ENCODE measurements around the gene PTPRK.

PTPRK gene

DNA sequence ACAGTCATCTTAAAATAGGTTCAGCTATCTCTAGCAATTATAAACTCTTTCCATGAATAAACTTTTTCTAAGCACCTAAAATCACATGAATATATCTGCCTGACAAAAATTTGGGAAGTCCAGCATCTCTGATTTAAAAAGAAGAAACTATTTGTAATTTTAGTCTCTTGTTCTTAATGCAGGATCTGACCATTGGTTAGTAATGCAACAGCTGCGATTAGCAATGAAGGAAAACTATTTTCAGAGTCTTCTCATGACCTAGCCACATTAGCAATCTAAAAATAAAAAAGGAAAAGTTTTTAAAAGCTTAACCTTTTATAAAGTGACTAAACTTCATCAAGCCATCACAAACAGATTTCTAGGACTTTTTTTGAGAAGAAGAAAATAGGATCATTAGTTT is 97.5 kb downstream of the PTPRK start:
- no peaks in the 10 kb centered on the region for H3K36me3 ChIP-seq
- H3K4me1 ChIP-seq: no peaks in the 10 kb centered on the region
- no peaks in the 10 kb centered on the region for H3K9me3 ChIP-seq
- DNase-seq: no peak
- H3K4me3 ChIP-seq (ENCODE audit: low read depth, low read length): no peak overlapping the region
- TF ChIP-seq CTCF (IDR thresholded peaks at IDR 0.05; ENCODE audit: low read depth, low read length): no peak
- no peaks in the 10 kb centered on the region for H3K27me3 ChIP-seq

DNA sequence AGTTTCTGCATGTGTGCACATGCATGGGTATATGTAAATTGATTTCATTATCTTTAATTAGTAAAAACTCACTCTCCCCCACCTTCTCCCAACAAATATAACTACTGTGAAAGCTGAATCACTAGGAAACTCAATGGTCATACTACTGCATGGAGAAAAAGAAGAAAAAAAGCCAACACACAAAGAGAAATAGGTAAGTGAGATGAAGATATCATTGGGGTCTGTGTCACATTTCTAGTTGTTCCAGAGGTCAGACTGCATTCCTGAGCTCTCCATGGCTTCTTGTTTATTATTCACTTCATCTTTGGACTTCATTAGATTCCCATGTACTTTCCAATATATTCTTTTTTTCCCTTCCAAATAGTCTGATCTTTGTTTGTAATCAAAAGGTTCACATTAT is 98.2 kb downstream of the PTPRK start:
- Histone ChIP-seq H3K36me3 (no peaks in the 10 kb centered on the region), H3K9me3 (no peaks in the 10 kb centered on the region), H3K27me3 (no peaks in the 10 kb centered on the region), H3K4me1 (no peaks in the 10 kb centered on the region), H3K4me3 (ENCODE audit: low read depth, low read length) (no peak overlapping the region)
- TF ChIP-seq CTCF (IDR thresholded peaks at IDR 0.05; ENCODE audit: low read depth, low read length): no peak
- DNase-seq: no peak

DNA sequence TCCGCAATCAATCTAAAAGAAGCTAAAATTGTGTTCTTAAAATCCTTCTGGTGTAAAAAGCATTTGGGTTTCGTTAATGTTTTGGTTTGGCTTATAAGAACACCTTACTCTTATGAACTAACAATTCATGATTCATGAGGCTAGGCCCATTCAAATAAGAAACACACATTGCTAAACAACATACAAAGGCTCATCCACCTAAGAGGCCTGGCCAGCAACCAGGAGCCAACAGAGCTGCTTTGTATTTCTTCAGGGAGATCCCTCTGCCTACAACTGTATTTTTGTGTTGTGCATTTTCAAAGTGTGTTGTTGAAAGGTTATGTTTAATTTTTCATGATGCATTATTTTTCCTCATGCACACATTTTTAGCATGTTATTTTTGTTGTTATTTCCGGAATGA is 98.6 kb downstream of the PTPRK start:
- no peaks in the 10 kb centered on the region for H3K9me3 ChIP-seq
- no peaks in the 10 kb centered on the region for H3K4me1 ChIP-seq
- H3K36me3 ChIP-seq: no peaks in the 10 kb centered on the region
- no peak for TF ChIP-seq CTCF (IDR thresholded peaks at IDR 0.05; ENCODE audit: low read depth, low read length)
- no peaks in the 10 kb centered on the region for H3K27me3 ChIP-seq
- DNase-seq: no peak
- no peak overlapping the region for H3K4me3 ChIP-seq (ENCODE audit: low read depth, low read length)

DNA sequence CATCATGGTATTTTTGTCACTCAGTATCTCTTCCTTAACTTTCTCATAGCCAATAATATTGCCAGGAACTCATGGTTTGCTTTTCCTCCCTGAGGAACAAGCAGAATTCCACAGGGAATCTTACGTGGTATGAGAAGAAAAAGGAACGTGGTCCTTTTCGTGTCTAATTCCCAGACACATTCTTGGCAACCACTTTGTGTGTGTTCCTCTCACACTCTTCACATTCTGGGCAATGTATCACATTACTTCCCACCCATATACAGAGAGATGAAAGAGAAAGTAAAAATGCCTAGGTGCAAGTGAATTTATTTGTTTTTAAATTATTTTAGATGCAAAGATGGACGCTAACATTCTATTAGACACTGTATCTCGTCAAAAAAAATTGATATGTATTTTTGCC is 102.7 kb downstream of the PTPRK start:
- Histone ChIP-seq H3K27me3 (no peaks in the 10 kb centered on the region), H3K4me3 (ENCODE audit: low read depth, low read length) (no peak overlapping the region), H3K9me3 (no peaks in the 10 kb centered on the region), H3K36me3 (no peaks in the 10 kb centered on the region), H3K4me1 (no peaks in the 10 kb centered on the region)
- DNase-seq: no peak
- no peak for TF ChIP-seq CTCF (IDR thresholded peaks at IDR 0.05; ENCODE audit: low read depth, low read length)

GRCh38 chr6:128415387-128415786 is 105.0 kb downstream of the PTPRK start:
- TF ChIP-seq CTCF (IDR thresholded peaks at IDR 0.05; ENCODE audit: low read depth, low read length): no peak
- Histone ChIP-seq H3K4me3 (ENCODE audit: low read depth, low read length) (no peak overlapping the region), H3K36me3 (no peaks in the 10 kb centered on the region), H3K27me3 (no peaks in the 10 kb centered on the region), H3K9me3 (no peaks in the 10 kb centered on the region), H3K4me1 (no peaks in the 10 kb centered on the region)
- DNase-seq: no peak

DNA sequence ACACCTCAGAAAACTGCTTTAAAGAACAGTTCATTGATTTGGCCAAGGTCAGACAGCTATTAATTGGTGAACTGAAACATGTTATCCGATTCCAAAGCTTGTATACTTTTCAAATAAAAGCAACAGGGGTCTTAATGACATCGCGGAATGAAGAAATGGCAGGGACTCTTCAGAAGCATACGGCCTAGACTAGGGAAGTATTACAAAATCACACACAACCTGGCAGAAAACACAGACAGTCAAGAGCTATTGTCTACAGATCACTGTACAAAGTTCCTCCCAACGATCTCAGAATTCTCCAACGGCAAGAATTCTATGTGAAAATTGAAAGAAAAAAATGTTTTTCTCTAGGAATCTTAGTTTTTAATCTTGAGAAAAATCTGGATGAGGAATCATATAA is 105.5 kb downstream of the PTPRK start:
- no peak for TF ChIP-seq CTCF (IDR thresholded peaks at IDR 0.05; ENCODE audit: low read depth, low read length)
- Histone ChIP-seq H3K36me3 (no peaks in the 10 kb centered on the region), H3K27me3 (no peaks in the 10 kb centered on the region), H3K4me1 (0 out of 2 replicates have a peak, but pooled peaks cover under 1% of the 10 kb centered on the region), H3K9me3 (no peaks in the 10 kb centered on the region), H3K4me3 (ENCODE audit: low read depth, low read length) (no peak overlapping the region)
- no peak for DNase-seq

Measured in BE2C (cell line).